ENCODE measurements around the gene DEFB123. TPM values are rescaled to one million over a fixed set of nuclear protein-coding genes. Genes with fewer than 3 reads are reported as not detected.

DEFB123 gene
- total RNA-seq, 2 donors from 2014 or later, result not detected

- no peak for TF ChIP-seq CTCF (IDR thresholded peaks at IDR 0.05)
- no peaks in the 10 kb centered on the region for H3K36me3 ChIP-seq
- peaks cover 0 to 16% of the 10 kb centered on the region in 2 donors for H3K4me1 ChIP-seq (ENCODE audit: control insufficient read depth in 1 of 2, low read depth in 2 of 2)
- DNase-seq (ENCODE audit: low spot score) (no peak), ATAC-seq (ENCODE audit: insufficient number of reproducible peaks, low FRiP score, low read depth) (no peak)
- H3K27me3 ChIP-seq (replicated peaks; ENCODE audit: insufficient read depth), result no peaks in the 10 kb centered on the region
- no peaks in the 10 kb centered on the region for H3K9me3 ChIP-seq
- H3K4me3 ChIP-seq, result no peak overlapping the region
- H3K27ac ChIP-seq, result no peak overlapping the region
These were observed 47.7 kb downstream of the DEFB123 start for GRCh38 chr20:31488115-31488514.

DNA sequence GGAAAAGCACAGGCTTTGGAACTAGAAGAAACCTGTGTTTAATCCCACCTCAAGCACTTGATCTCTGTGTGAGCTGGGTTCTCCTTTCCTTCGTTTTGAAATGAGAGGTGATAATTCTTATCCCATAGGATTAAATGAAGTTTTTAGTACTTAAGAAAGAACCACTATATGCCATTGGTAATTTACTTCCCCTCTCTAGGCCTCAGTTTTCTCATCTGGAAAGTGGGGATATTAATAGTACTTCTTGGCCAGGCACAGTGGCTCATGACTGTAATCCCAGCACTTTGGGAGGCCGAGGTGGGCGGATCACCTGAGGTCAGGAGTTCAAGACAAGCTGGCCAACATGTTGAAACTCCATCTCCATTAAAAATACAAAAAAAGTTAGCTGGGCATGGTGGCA, 48.7 kb downstream of the DEFB123 start:
- no peak for TF ChIP-seq CTCF (IDR thresholded peaks at IDR 0.05)
- Histone ChIP-seq H3K27me3 (replicated peaks; ENCODE audit: insufficient read depth) (no peaks in the 10 kb centered on the region), H3K36me3 (no peaks in the 10 kb centered on the region), H3K4me1 (ENCODE audit: control insufficient read depth in 1 of 2, low read depth in 2 of 2) (peaks cover 0 to 16% of the 10 kb centered on the region in 2 donors), H3K4me3 (no peak overlapping the region), H3K27ac (no peak overlapping the region), H3K9me3 (no peaks in the 10 kb centered on the region)
- DNase-seq (ENCODE audit: low spot score) (no peak), ATAC-seq (ENCODE audit: insufficient number of reproducible peaks, low FRiP score, low read depth) (no peak)

DNA sequence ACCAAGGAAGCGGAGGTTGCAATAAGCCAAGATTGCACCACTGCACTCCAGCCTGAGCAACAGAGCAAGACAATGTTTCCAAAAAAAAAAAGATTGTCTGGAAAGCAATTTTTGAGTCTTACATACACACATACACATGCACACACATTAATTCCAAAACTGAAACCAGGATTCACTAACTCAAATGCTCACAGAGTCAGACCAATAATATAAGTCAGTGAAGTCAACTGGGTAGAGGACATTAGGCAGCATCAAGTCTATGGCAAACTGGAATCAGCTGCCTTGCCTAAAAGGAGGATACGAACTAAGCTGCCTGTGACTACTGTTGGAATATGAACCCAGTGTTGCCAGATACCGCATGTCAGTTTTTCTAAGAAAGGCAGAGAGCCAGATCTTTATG, 50.3 kb downstream of the DEFB123 start:
- TF ChIP-seq CTCF (IDR thresholded peaks at IDR 0.05), result no peak
- H3K4me1 ChIP-seq (ENCODE audit: control insufficient read depth in 1 of 2, low read depth in 2 of 2), result peaks cover 0 to 9% of the 10 kb centered on the region in 2 donors
- no peaks in the 10 kb centered on the region for H3K36me3 ChIP-seq
- ATAC-seq (ENCODE audit: insufficient number of reproducible peaks, low FRiP score, low read depth) (no peak), DNase-seq (ENCODE audit: low spot score) (no peak)
- no peak overlapping the region for H3K27ac ChIP-seq
- H3K9me3 ChIP-seq, result no peaks in the 10 kb centered on the region
- no peak overlapping the region for H3K4me3 ChIP-seq
- H3K27me3 ChIP-seq (replicated peaks; ENCODE audit: insufficient read depth), result no peaks in the 10 kb centered on the region

GRCh38 chr20:31494131-31494530, 53.7 kb downstream of the DEFB123 start:
- ATAC-seq (ENCODE audit: insufficient number of reproducible peaks, low FRiP score, low read depth) (no peak), DNase-seq (ENCODE audit: low spot score) (no peak)
- no peak overlapping the region for H3K27ac ChIP-seq
- H3K27me3 ChIP-seq (replicated peaks; ENCODE audit: insufficient read depth), result no peaks in the 10 kb centered on the region
- H3K36me3 ChIP-seq, result no peaks in the 10 kb centered on the region
- no peak overlapping the region for H3K4me3 ChIP-seq
- peaks cover 15 to 28% of the 10 kb centered on the region in 2 donors for H3K4me1 ChIP-seq (ENCODE audit: control insufficient read depth in 1 of 2, low read depth in 2 of 2)
- H3K9me3 ChIP-seq, result no peaks in the 10 kb centered on the region
- peak; percentile 21 for TF ChIP-seq CTCF (IDR thresholded peaks at IDR 0.05)

- no peaks in the 10 kb centered on the region for H3K27me3 ChIP-seq (replicated peaks; ENCODE audit: insufficient read depth)
- peak overlapping the region; percentile 56 for H3K4me3 ChIP-seq
- peak; percentile 74 for ATAC-seq (ENCODE audit: insufficient number of reproducible peaks, low FRiP score, low read depth)
- peaks cover 15 to 28% of the 10 kb centered on the region in 2 donors for H3K4me1 ChIP-seq (ENCODE audit: control insufficient read depth in 1 of 2, low read depth in 2 of 2)
- TF ChIP-seq CTCF (IDR thresholded peaks at IDR 0.05), result no peak
- peak; percentile 45 for DNase-seq (ENCODE audit: low spot score)
- no peaks in the 10 kb centered on the region for H3K9me3 ChIP-seq
- no peaks in the 10 kb centered on the region for H3K36me3 ChIP-seq
- H3K27ac ChIP-seq, result peak overlapping the region; percentile 53 to 79
These were observed 56.4 kb downstream of the DEFB123 start for GRCh38 chr20:31496761-31497295.

All from thoracic aorta (tissue), 2 donors.